GM21360 (cell line): ENCODE measurements around the gene NATD1.

Source experiments
- ATAC-seq: cut with Tn5 transposase; IDR thresholded peaks from one replicate; pipeline ENCODE4 v1.9.1; 2021; ENCODE audit warnings: mild to moderate bottlenecking, moderate library complexity; ENCODE audit not compliant: unreplicated experiment

NATD1 gene

GRCh38 chr17:21218101-21218500, 35.1 kb downstream of the NATD1 start:
- ATAC-seq, result no peak

- no peak for ATAC-seq
Observed at GRCh38 chr17:21217346-21217745, 35.9 kb downstream of the NATD1 start.

GRCh38 chr17:21215935-21216334, 37.3 kb downstream of the NATD1 start:
- ATAC-seq, result no peak

GRCh38 chr17:21214777-21215541, 38.3 kb downstream of the NATD1 start:
- no peak for ATAC-seq

GRCh38 chr17:21214015-21214776, 39.0 kb downstream of the NATD1 start, which contains the start of gene TMEM11:
Gene TMEM11, minus strand, starts transcription at chr17:21214161. Its CDS starts 9 bp downstream, at chr17:21214152.
- ATAC-seq, result peak; percentile 84

- ATAC-seq, result peak; percentile 22
Observed at GRCh38 chr17:21213638-21214014, 39.6 kb downstream of the NATD1 start.

GRCh38 chr17:21212826-21213637, 40.2 kb downstream of the NATD1 start:
- ATAC-seq, result no peak

- no peak for ATAC-seq
Observed at GRCh38 chr17:21211825-21212479, 41.3 kb downstream of the NATD1 start.

- no peak for ATAC-seq
Observed at GRCh38 chr17:21210411-21211076, 42.7 kb downstream of the NATD1 start.

GRCh38 chr17:21209511-21210175, 43.6 kb downstream of the NATD1 start:
- ATAC-seq, result no peak

GRCh38 chr17:21208352-21208751, 44.9 kb downstream of the NATD1 start:
- no peak for ATAC-seq

GRCh38 chr17:21204935-21205334, 48.3 kb downstream of the NATD1 start:
- ATAC-seq, result no peak

GRCh38 chr17:21202512-21202911, 50.7 kb downstream of the NATD1 start:
- no peak for ATAC-seq

GRCh38 chr17:21201874-21202273, 51.3 kb downstream of the NATD1 start:
- ATAC-seq, result no peak

GRCh38 chr17:21201298-21201595, 52.0 kb downstream of the NATD1 start:
- ATAC-seq, result no peak

- ATAC-seq, result no peak
Observed at GRCh38 chr17:21200590-21201297, 52.5 kb downstream of the NATD1 start.

- no peak for ATAC-seq
Observed at GRCh38 chr17:21199856-21200255, 53.4 kb downstream of the NATD1 start.

GRCh38 chr17:21199311-21199710, 53.9 kb downstream of the NATD1 start:
- no peak for ATAC-seq

GRCh38 chr17:21198411-21198810, 54.8 kb downstream of the NATD1 start:
- ATAC-seq, result no peak
